Mesenchymal stem cell (in vitro differentiated cells and primary cell): Measurements from ENCODE around the gene OPTC.

Experiments
- DNase-seq: peaks from one replicate; pipeline ENCODE4 v3.0.0-alpha.2; 2013
- H2AFZ ChIP-seq: one replicate; pipeline ENCODE4 v1.6.1; 2013; ENCODE audit warnings: low read depth, mild to moderate bottlenecking, control low read depth, inconsistent platforms, low read length, moderate library complexity
- H2AK5ac ChIP-seq: 2 replicates; pipeline ENCODE4 v1.6.1; 2013; ENCODE audit warnings: low read length, moderate library complexity, mild to moderate bottlenecking, inconsistent platforms; ENCODE audit not compliant: severe bottlenecking
- H2BK120ac ChIP-seq: one replicate; pipeline ENCODE4 v1.6.1; 2013; ENCODE audit warnings: low read depth, mild to moderate bottlenecking, inconsistent platforms, low read length, moderate library complexity
- H2BK12ac ChIP-seq, 2 experiments: one replicate each; pipeline ENCODE4 v1.6.1; 2013; ENCODE audit warnings: inconsistent platforms in 2 of 2, low read length in 2 of 2, mild to moderate bottlenecking in 2 of 2, moderate library complexity in 2 of 2, control low read depth in 1 of 2
- H2BK15ac ChIP-seq: one replicate; pipeline ENCODE4 v1.6.1; 2013; ENCODE audit warnings: mild to moderate bottlenecking, low read depth, inconsistent platforms; ENCODE audit not compliant: poor library complexity, severe bottlenecking
- H2BK5ac ChIP-seq: 2 replicates; pipeline ENCODE4 v1.6.1; 2013; ENCODE audit warnings: low read depth, mild to moderate bottlenecking, low read length, control low read depth, inconsistent platforms; ENCODE audit not compliant: poor library complexity, severe bottlenecking
- H3K14ac ChIP-seq, 2 experiments: one replicate each; pipeline ENCODE4 v1.6.1; 2013; ENCODE audit warnings: inconsistent platforms in 2 of 2, low read length in 2 of 2, control low read depth in 1 of 2, mild to moderate bottlenecking in 1 of 2, moderate library complexity in 1 of 2
- H3K18ac ChIP-seq, 2 experiments: one replicate each; pipeline ENCODE4 v1.6.1; 2013; ENCODE audit warnings: inconsistent platforms in 2 of 2, low read length in 2 of 2, control low read depth in 1 of 2, low read depth in 1 of 2, mild to moderate bottlenecking in 1 of 2
- H3K23ac ChIP-seq, 2 experiments: one replicate each; pipeline ENCODE4 v1.6.1; 2013; ENCODE audit warnings: inconsistent platforms in 2 of 2, low read length in 2 of 2, mild to moderate bottlenecking in 2 of 2, moderate library complexity in 2 of 2, control low read depth in 1 of 2
- H3K27ac ChIP-seq: 2 replicates; pipeline ENCODE4 v1.5.1; 2013; ENCODE audit warnings: mild to moderate bottlenecking, moderate library complexity, low read length, control low read depth, inconsistent platforms; ENCODE audit not compliant: poor library complexity, severe bottlenecking
- H3K27me3 ChIP-seq, 2 experiments: 2 replicates each; pipeline versions ENCODE4 v1.6.1 to v1.7.0; 2013; ENCODE audit warnings: low read length in 2 of 2, mild to moderate bottlenecking in 2 of 2, moderate library complexity in 2 of 2, control low read depth in 1 of 2, inconsistent platforms in 1 of 2; ENCODE audit not compliant: control insufficient read depth in 1 of 2, insufficient read depth in 1 of 2
- H3K36me3 ChIP-seq, 2 experiments: 2 replicates each; pipeline versions ENCODE4 v1.6.1 to v1.7.0; 2013; ENCODE audit warnings: low read length in 2 of 2, control low read depth in 1 of 2, inconsistent platforms in 1 of 2, low read depth in 1 of 2, mild to moderate bottlenecking in 1 of 2; ENCODE audit not compliant: insufficient read depth in 2 of 2, control insufficient read depth in 1 of 2
- H3K4ac ChIP-seq, 2 experiments: one replicate each; pipeline ENCODE4 v1.6.1; 2013; ENCODE audit warnings: inconsistent platforms in 2 of 2, low read length in 2 of 2, mild to moderate bottlenecking in 2 of 2, moderate library complexity in 2 of 2, control low read depth in 1 of 2, low read depth in 1 of 2
- H3K4me1 ChIP-seq: 2 replicates; pipeline ENCODE4 v1.6.1; 2013; ENCODE audit warnings: low read depth, low read length, control low read depth; ENCODE audit not compliant: control insufficient read depth, insufficient read depth
- H3K4me2 ChIP-seq: 2 replicates; pipeline ENCODE4 v1.6.1; 2013; ENCODE audit warnings: low read length, mild to moderate bottlenecking, inconsistent platforms; ENCODE audit not compliant: poor library complexity, severe bottlenecking
- H3K4me3 ChIP-seq, 2 experiments: 2 replicates each; pipeline versions ENCODE4 v1.5.1 to v1.7.0; 2013; ENCODE audit warnings: low read length in 2 of 2, mild to moderate bottlenecking in 2 of 2, control low read depth in 1 of 2, low read depth in 1 of 2; ENCODE audit not compliant: insufficient read depth in 1 of 2
- H3K79me1 ChIP-seq: replicated peaks from 2 replicates; pipeline ENCODE4 v1.6.1; 2013; ENCODE audit warnings: mild to moderate bottlenecking, control low read depth, low read length, inconsistent platforms; ENCODE audit not compliant: poor library complexity, severe bottlenecking
- H3K9ac ChIP-seq: 2 replicates; pipeline ENCODE4 v1.7.0; 2013; ENCODE audit warnings: mild to moderate bottlenecking, low read length, moderate library complexity
- H3K9me3 ChIP-seq: 2 replicates; pipeline ENCODE4 v1.7.0; 2013; ENCODE audit warnings: mild to moderate bottlenecking, low read length; ENCODE audit not compliant: control insufficient read depth
- H4K8ac ChIP-seq: one replicate; pipeline ENCODE4 v1.6.1; 2013; ENCODE audit warnings: inconsistent platforms, mild to moderate bottlenecking, low read length, moderate library complexity
- H4K91ac ChIP-seq: one replicate; pipeline ENCODE4 v1.6.1; 2013; ENCODE audit warnings: mild to moderate bottlenecking, low read length, inconsistent platforms
- WGBS: methylation state at CpG from one replicate; pipeline ENCODE4 v1.1.7; 2013; ENCODE audit warnings: mixed read lengths; 5-methylcytosine and 5-hydroxymethylcytosine counted together

The OPTC gene

GRCh38 chr1:203558064-203558760 lies 64.3 kb downstream of the OPTC start:
- peak; percentile 96 for DNase-seq
- Histone ChIP-seq H3K4ac (no peak overlapping the region), H4K91ac (no peak overlapping the region), H2BK120ac (no peak overlapping the region), H2AFZ (no peak overlapping the region), H2BK5ac (no peak overlapping the region), H2BK12ac (no peak overlapping the region), H4K8ac (no peak overlapping the region), H3K14ac (no peak overlapping the region), H3K36me3 (no peaks in the 10 kb centered on the region), H3K18ac (no peak overlapping the region), H2AK5ac (no peak overlapping the region), H3K4me3 (peak overlapping the region in 1 of 2 experiments; percentile 73), H3K79me1 (no peaks in the 10 kb centered on the region), H3K23ac (no peak overlapping the region), H3K9me3 (no peaks in the 10 kb centered on the region), H3K4me1 (peaks cover 24% of the 10 kb centered on the region), H3K4me2 (no peak overlapping the region), H2BK15ac (no peak overlapping the region), H3K27ac (peak overlapping the region; percentile 41), H3K27me3 (no peaks in the 10 kb centered on the region), H3K9ac (peak overlapping the region; percentile 94)
- 5% methylated on average over 4 of the region's 5 CpGs for WGBS
